HEK293 (cell line): ENCODE results near the gene MTG1.

ENCODE experiments used
- HOXA7 ChIP-seq: sonication (generic); formaldehyde crosslinking; IDR thresholded peaks from 2 replicates; pipeline ENCODE4 v1.8.1; 2022; ENCODE audit warnings: missing genetic modification reagents, borderline replicate concordance
- KLF16 ChIP-seq: fragments of 450-650 bp; formaldehyde crosslinking; IDR thresholded peaks from 2 replicates; pipeline ENCODE4 v1.5.1; 2017; ENCODE audit warnings: missing biosample characterization, missing genetic modification characterization
- REPIN1 ChIP-seq: fragments of 450-650 bp; formaldehyde crosslinking; IDR thresholded peaks from 2 replicates; pipeline ENCODE4 v1.5.1; 2017; ENCODE audit warnings: missing biosample characterization, missing genetic modification characterization, low read depth
- SALL2 ChIP-seq: fragments of 450-650 bp; formaldehyde crosslinking; IDR thresholded peaks from 2 replicates; pipeline ENCODE4 v1.5.0; 2017; ENCODE audit warnings: missing biosample characterization, mild to moderate bottlenecking, missing genetic modification characterization, borderline replicate concordance
- SP2 ChIP-seq: fragments of 450-650 bp; formaldehyde crosslinking; IDR thresholded peaks from 2 replicates; pipeline ENCODE4 v1.5.1; 2016; ENCODE audit warnings: missing biosample characterization, missing genetic modification characterization
- YY1 ChIP-seq: fragments of 450-650 bp; formaldehyde crosslinking; IDR thresholded peaks from 2 replicates; pipeline ENCODE4 v1.5.1; 2018; ENCODE audit warnings: missing biosample characterization, missing genetic modification characterization
- ZBTB8A ChIP-seq: fragments of 450-650 bp; formaldehyde crosslinking; IDR thresholded peaks from 2 replicates; pipeline ENCODE4 v1.5.1; 2016; ENCODE audit warnings: missing biosample characterization, missing genetic modification characterization
- ZNF558 ChIP-seq: fragments of 450-650 bp; formaldehyde crosslinking; IDR thresholded peaks from 2 replicates; pipeline ENCODE4 v1.5.1; 2016; ENCODE audit warnings: missing biosample characterization, missing genetic modification characterization
- ZNF596 ChIP-seq: fragments of 450-650 bp; IDR thresholded peaks from 2 replicates; pipeline ENCODE4 v1.5.0; 2018; ENCODE audit warnings: missing biosample characterization, mild to moderate bottlenecking, missing genetic modification characterization, moderate library complexity
- ZNF677 ChIP-seq: fragments of 450-650 bp; IDR thresholded peaks from 2 replicates; pipeline ENCODE4 v1.5.0; 2018; ENCODE audit warnings: missing biosample characterization, mild to moderate bottlenecking, missing genetic modification characterization, moderate library complexity
- ZSCAN30 ChIP-seq: fragments of 450-650 bp; IDR thresholded peaks from 2 replicates; pipeline ENCODE4 v1.5.1; 2018; ENCODE audit warnings: missing biosample characterization, mild to moderate bottlenecking, missing genetic modification characterization, moderate library complexity
- TF ChIP-seq, protein P1 (sequence below): fragments of 450-650 bp; formaldehyde crosslinking; IDR thresholded peaks from 2 replicates; pipeline ENCODE4 v1.5.1; 2016; ENCODE audit warnings: missing biosample characterization, missing genetic modification characterization
- TF ChIP-seq, protein P2 (sequence below): fragments of 450-650 bp; formaldehyde crosslinking; IDR thresholded peaks from 2 replicates; pipeline ENCODE4 v1.5.1; 2016; ENCODE audit warnings: missing biosample characterization, missing genetic modification characterization
- TF ChIP-seq, protein P3 (sequence below): fragments of 450-650 bp; formaldehyde crosslinking; optimal IDR thresholded peaks from 2 replicates; pipeline ENCODE3; 2016; ENCODE audit warnings: missing biosample characterization, mild to moderate bottlenecking, missing genetic modification characterization

DNA sequence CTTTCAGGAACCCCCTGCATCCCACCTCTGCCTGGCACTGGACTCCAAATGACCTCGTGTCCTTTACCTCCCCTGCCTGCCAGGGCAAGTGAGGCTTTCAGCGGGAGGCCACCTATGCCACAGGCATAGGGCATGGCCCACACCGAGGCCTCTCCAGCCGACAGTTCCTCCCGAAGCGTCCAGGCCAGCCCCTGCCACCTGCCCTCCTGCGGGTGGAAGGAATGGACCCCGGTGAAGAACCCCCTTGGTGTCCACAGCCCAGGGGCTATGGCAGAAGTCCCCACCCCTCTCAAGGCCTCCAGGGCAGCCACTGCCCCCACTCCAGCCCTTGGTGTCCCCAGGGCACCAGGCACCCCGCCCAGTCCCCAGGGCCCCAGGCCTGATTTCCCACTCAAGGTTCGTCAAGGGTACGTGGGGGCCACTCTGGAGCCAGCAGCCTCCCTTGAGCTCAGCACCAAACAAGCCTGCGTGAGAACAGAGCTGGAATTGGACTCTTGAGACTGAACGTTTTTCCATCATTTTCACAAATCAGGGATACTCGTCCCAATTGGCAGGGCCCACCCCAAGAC lies 39.2 kb upstream of the MTG1 start:
- TF ChIP-seq ZNF596 (no peak), ZNF558 (tag by site-specific recombination) (no peak), HOXA7 (CRISPR knock-in tag) (no peak), REPIN1 (no peak), SP2 (tag by site-specific recombination) (no peak), KLF16 (tag by site-specific recombination) (no peak), YY1 (tag by site-specific recombination) (no peak), ZBTB8A (no peak), SALL2 (tag by site-specific recombination) (no peak), ZNF677 (tag by site-specific recombination) (no peak), ZSCAN30 (no peak)
- TF ChIP-seq, protein P1, sequence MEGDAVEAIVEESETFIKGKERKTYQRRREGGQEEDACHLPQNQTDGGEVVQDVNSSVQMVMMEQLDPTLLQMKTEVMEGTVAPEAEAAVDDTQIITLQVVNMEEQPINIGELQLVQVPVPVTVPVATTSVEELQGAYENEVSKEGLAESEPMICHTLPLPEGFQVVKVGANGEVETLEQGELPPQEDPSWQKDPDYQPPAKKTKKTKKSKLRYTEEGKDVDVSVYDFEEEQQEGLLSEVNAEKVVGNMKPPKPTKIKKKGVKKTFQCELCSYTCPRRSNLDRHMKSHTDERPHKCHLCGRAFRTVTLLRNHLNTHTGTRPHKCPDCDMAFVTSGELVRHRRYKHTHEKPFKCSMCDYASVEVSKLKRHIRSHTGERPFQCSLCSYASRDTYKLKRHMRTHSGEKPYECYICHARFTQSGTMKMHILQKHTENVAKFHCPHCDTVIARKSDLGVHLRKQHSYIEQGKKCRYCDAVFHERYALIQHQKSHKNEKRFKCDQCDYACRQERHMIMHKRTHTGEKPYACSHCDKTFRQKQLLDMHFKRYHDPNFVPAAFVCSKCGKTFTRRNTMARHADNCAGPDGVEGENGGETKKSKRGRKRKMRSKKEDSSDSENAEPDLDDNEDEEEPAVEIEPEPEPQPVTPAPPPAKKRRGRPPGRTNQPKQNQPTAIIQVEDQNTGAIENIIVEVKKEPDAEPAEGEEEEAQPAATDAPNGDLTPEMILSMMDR (tag by site-specific recombination) = no peak
- TF ChIP-seq, protein P2, sequence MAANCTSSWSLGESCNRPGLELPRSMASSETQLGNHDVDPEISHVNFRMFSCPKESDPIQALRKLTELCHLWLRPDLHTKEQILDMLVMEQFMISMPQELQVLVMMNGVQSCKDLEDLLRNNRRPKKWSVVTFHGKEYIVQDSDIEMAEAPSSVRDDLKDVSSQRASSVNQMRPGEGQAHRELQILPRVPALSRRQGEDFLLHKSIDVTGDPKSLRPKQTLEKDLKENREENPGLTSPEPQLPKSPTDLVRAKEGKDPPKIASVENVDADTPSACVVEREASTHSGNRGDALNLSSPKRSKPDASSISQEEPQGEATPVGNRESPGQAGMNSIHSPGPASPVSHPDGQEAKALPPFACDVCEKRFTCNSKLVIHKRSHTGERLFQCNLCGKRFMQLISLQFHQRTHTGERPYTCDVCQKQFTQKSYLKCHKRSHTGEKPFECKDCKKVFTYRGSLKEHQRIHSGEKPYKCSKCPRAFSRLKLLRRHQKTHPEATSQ (tag by site-specific recombination) = no peak
- TF ChIP-seq, protein P3, sequence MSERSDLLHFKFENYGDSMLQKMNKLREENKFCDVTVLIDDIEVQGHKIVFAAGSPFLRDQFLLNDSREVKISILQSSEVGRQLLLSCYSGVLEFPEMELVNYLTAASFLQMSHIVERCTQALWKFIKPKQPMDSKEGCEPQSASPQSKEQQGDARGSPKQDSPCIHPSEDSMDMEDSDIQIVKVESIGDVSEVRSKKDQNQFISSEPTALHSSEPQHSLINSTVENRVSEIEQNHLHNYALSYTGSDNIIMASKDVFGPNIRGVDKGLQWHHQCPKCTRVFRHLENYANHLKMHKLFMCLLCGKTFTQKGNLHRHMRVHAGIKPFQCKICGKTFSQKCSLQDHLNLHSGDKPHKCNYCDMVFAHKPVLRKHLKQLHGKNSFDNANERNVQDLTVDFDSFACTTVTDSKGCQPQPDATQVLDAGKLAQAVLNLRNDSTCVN (tag by site-specific recombination) = no peak
